ENCODE results near the gene BACH1. TPM values are rescaled to one million over a fixed set of nuclear protein-coding genes. Genes with fewer than 3 reads are reported as not detected.

BACH1 gene
- 93.1 and 100 TPM in 2 replicates for total RNA-seq

DNA sequence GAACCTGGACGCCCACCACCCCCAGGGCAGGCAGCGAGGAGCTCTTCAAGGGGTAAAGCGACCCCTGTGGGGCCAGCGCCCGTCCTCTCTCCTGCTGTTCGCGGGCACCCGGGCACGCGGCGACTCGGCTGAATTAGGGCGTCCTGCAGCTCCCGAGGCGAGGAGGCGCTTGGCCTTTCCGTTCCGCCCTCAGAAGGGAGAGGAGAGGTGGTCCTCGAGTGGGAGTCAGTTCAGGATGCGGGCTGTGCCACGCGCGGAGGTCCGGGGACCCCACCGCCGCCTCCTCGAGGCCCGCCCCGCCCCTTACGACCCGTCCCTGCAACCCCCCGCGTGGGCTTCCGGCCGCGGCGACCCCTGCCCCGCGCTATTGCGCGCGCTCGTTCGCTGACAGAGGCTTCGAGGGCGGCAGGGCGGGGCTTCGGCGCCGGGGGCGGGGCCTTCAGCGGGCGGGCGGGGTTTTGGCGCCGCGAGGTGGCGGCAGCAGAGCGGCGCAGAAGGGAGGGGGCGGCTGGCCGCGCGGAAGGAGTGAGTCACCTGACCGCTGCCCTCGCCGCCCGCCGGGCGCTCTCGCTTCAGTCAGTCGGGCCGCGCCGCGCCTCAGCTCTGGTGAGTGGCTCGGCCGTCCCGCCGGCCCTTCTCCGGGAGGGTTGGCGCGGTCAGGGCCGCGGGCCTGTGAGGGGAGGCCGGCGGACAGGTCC, at the start of gene BACH1:
BACH1 (plus strand) TSS at position 575 of the 698 bp plus-strand sequence. CDS start 22,359 bp downstream, outside the sequence.

Other genes with a start within 250 kb of the BACH1 start
- 277 and 286 TPM in 2 replicates for gene CCT8, start 225.3 kb upstream of the BACH1 start, total RNA-seq
- gene MAP3K7CL, start 168.3 kb upstream of the BACH1 start, total RNA-seq: 6.4 and 8.4 TPM in 2 replicates

All from tracheal epithelial cell (primary cell).